GM10248 (cell line): ENCODE measurements around the gene SECISBP2.

ENCODE experiments used
- CTCF ChIA-PET: fragments of 300-600 bp; sonication (Branson Sonifier 250); formaldehyde crosslinking; extraction: SDS; loops from one replicate; lab custom pipeline; 2021; ENCODE audit warnings: antibody characterized with exemption; lab: Yijun Ruan, JAX
- POLR2A ChIA-PET: fragments of 350-650 bp; sonication (Branson Sonifier 250); formaldehyde crosslinking; extraction: SDS; loops from one replicate; lab custom pipeline; 2020; ENCODE audit warnings: antibody characterized with exemption; lab: Yijun Ruan, JAX
- DNase-seq: peaks from one replicate; pipeline ENCODE4 v3.0.0; 2012; ENCODE audit errors: extremely low spot score
- CTCF ChIP-seq: IDR thresholded peaks from 2 replicates; pipeline ENCODE4 v1.5.1; 2012; ENCODE audit warnings: mild to moderate bottlenecking, low read depth; ENCODE audit errors: extremely low read depth, missing control alignments, control extremely low read depth

Gene SECISBP2

DNA sequence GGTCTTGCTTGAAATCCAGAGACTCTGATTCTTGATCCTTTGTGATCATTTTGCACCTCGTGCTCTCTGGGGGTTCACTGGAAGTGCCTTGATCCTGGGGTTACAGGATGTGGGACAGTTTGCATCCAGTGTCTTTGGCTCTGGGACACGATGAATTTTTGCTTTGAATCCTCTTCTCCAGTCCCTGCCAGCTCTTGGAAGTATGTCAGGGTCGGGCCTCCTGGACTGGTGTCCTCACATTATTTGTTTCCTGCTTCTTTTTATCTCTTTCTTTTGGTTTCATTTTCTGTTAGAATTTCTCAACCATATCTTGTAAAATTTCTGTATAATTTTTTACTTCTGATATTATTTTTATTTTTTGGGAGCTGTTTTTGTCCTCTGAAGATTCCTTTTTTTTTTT is 34.2 kb downstream of the SECISBP2 start:
- CTCF ChIA-PET, result interaction anchor here (1.2 to 1.6 kb wide), 4 partner anchors 11 to 196 kb away, joined by 3 to 4 read pairs (median 4); partner anchors contain the start of gene SECISBP2
- POLR2A ChIA-PET, result no interaction called here
- DNase-seq, result no peak
- no peak for TF ChIP-seq CTCF

- POLR2A ChIA-PET, result no interaction called here
- CTCF ChIA-PET, result interaction anchor here (1.2 to 1.6 kb wide), 2 partner anchors 11 to 196 kb away, joined by 3 to 4 read pairs; no protein-coding TSS in a partner anchor
Observed at GRCh38 chr9:89352874-89353649, 34.8 kb downstream of the SECISBP2 start.

GRCh38 chr9:89353989-89354388 is 35.7 kb downstream of the SECISBP2 start:
- no peak for DNase-seq
- TF ChIP-seq CTCF, result no peak
- ChIA-PET POLR2A (no interaction called here), CTCF (interaction anchor here (1.6 kb wide), 1 partner anchor 12 kb away, joined by 3 read pairs; no protein-coding TSS in a partner anchor)

More at GRCh38 chr9:89352874-89353649, 34.8 kb downstream of the SECISBP2 start:
- TF ChIP-seq CTCF, result no peak
- no peak for DNase-seq

- no peak for TF ChIP-seq CTCF
- no peak for DNase-seq
- POLR2A ChIA-PET, result no interaction called here
- CTCF ChIA-PET, result no interaction called here
Observed at GRCh38 chr9:89354471-89354870, 36.2 kb downstream of the SECISBP2 start.

- no peak for TF ChIP-seq CTCF
- ChIA-PET CTCF (interaction anchor here (1.5 to 3.4 kb wide), 2 partner anchors 10 to 192 kb away, joined by 3 to 22 read pairs; no protein-coding TSS in a partner anchor), POLR2A (interaction anchor here (1.1 kb wide), 1 partner anchor 32 kb away, joined by 4 read pairs; no protein-coding TSS in a partner anchor)
- no peak for DNase-seq
Observed at GRCh38 chr9:89356782-89357181, 38.5 kb downstream of the SECISBP2 start.

DNA sequence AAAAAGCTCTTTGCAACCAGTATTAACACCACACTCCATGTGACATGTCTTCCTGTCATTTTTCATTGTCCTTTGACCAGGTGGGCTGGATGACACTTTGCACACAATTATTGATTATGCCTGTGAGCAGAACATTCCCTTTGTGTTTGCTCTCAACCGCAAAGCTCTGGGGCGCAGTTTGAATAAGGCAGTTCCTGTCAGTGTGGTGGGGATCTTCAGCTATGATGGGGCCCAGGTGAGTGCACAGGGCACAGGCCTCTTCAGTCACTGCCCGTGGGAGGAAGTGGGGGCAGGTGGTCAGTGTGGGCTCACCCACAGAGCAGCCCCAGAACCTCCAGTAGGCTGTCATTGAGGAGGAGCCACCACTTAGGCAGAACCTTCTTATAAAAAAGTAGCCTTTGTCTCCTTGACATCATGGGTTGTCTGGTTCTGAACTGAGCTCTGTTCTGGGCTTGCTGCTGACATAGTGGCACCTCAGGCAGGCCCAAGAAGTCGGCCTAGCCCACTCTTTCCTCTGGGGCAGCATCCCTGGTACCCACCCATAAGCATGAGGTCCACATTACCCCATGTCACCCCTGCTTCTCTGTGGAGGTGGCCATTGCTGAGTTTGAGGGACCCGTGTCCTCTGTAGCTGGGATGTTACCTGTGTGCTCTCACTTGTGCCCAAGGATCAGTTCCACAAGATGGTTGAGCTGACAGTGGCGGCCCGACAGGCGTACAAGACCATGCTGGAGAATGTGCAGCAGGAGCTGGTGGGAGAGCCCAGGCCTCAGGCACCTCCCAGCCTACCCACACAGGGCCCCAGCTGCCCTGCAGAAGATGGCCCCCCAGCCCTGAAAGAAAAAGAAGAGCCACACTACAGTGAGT is 39.3 kb downstream of the SECISBP2 start:
- DNase-seq, result no peak
- ChIA-PET CTCF (interaction anchor here (1.3 to 3.4 kb wide), 3 partner anchors 10 to 192 kb away, joined by 3 to 22 read pairs (median 3); no protein-coding TSS in a partner anchor), POLR2A (no interaction called here)
- no peak for TF ChIP-seq CTCF
